GM03348 (cell line): ENCODE measurements around the gene SHROOM3.

ENCODE experiments used
- DNase-seq: peaks from one replicate; pipeline ENCODE4 v3.0.0; 2012; ENCODE audit warnings: low spot score

Gene SHROOM3

DNA sequence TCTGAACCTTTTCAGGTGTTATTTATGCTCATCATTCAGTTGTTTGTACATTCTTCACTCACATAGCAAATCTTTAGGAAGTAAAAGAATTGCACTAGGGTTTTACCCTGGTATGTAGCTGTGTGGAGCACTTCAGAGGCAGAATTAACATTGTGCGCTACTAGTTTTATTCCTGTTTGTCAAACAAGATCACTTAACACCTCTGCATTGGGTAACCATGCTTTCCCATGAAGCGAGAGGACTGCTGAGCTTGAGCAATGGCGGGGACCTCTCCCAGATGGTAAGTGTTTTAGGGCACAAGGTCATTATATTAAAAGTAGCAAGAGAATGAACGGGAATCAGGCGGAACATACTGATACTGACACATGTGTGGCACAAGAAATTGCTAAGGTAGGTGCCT lies 59.2 kb downstream of the SHROOM3 start:
- DNase-seq = no peak

GRCh38 chr4:76494871-76495590 lies 60.0 kb downstream of the SHROOM3 start:
- DNase-seq = peak; percentile 25

- DNase-seq = no peak
Observed at GRCh38 chr4:76498550-76498949, 63.5 kb downstream of the SHROOM3 start.

DNA sequence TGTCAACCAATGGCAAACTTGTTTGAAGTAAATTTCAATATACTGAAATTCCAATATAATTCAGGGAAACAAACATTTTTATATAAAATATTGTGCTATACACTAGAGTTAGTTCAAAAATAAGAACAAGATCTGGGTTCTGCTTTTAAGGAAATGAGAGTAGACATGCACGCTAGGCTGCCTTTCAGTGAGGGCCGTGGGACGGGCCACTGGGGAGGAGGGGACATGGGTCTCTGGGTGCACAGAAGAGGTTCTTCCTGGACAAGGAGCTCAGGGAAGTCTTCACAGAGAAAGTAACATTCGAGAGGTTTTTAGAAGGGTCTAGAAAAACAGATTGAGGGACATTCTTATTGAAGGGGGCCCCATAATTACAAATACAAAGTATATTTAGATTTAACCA lies 64.4 kb downstream of the SHROOM3 start:
- no peak for DNase-seq

DNA sequence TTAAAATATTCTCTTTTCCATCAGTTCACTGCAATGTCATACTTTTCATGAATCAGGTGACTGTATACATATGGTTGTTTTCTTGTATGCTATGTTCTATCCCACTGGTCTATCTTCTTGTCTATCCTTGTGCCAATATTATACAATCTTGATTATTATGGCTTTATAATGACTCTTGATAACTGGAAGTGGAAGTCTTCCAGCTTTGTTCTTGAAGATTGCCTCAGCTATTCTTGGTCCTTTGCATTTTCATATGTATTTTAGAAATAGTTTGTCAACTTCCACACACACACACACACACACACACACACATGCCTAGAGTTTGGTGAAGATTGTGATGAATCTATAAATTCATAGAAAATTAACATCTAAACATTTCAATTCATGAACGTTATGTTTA lies 67.9 kb downstream of the SHROOM3 start:
- DNase-seq = no peak

GRCh38 chr4:76504613-76505465 lies 69.8 kb downstream of the SHROOM3 start:
- DNase-seq = peak; percentile 74

- no peak for DNase-seq
Observed at GRCh38 chr4:76511947-76512346, 76.9 kb downstream of the SHROOM3 start.

DNA sequence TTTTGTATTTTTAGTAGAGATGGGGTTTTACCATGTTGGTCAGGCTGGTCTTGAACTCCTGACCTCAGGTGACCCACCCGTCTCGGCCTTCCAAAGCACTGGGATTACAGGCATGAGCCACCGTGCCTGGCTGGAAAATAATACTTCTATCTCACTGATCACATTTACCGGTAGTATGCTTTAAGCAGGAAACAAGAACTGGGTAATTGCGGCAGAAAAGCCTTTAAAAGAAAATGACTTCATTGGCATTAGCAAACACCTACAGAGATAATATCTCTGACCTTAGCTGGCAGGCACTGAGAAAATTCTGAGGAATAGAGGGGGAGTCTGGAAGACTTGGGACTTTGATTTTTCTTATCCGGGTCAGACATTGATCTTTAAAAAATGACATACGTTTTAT lies 78.5 kb downstream of the SHROOM3 start:
- no peak for DNase-seq

- no peak for DNase-seq
Observed at GRCh38 chr4:76514087-76514486, 79.1 kb downstream of the SHROOM3 start.

DNA sequence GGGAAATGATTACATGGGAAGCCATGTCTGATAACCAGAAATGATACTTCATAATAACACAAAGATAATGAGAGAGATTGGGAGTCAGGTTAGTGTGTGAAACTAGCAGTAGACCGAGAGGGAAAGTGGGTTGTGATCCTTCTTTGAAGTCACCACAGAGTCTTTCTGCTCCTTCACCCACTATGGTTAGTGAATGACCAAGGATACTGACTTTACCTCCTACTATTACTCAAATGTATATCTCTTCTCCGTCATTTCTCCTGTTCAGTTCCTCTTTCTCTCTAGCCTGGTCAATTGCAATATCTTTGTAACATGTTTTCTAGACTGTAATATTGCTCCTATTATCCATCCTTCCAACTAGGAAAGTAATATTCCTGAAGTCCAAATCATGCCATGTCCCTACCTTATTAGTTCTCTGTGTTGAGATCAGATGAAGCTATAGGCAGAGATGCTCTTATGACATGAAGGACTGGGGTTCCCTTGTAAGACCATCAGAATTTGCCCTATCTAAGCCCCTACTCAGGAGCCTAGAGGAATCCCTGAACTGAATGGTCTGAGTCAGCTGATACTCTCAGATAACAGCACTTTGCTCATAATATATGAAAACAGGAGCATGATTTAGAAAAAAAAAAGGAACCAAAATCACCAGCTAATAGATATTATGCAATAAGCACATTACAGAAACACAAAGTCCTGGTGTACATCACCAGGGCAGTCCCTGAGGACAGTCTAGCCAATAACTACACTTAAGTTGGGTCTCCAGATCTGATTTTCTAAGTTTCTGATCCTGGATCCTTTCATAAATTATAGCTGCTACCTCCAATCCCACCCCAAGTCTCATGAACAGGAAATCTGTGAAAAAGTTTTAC lies 81.2 kb downstream of the SHROOM3 start:
- no peak for DNase-seq

GRCh38 chr4:76518241-76518640 lies 83.2 kb downstream of the SHROOM3 start:
- DNase-seq = no peak

- DNase-seq = no peak
Observed at GRCh38 chr4:76523593-76523992, 88.6 kb downstream of the SHROOM3 start.

- no peak for DNase-seq
Observed at GRCh38 chr4:76525751-76526150, 90.7 kb downstream of the SHROOM3 start.

DNA sequence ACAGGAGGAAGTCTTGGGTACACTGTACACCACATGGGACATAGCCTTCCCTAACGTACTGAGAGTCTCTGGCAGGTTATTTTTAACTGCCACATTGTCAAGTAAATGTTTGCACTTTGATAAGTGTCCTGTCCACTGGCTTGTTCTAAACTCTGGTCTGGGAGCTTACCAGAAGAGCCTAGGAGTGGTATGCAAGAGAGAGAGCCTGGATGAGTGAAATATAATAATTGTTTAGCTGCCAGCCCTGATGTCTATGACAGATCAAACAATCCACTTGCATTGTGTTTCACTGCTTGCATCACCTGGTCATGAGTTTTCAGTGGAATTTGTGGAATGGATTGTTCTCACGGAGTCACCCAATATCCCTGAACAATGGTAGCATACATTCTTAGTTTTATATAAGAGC lies 91.6 kb downstream of the SHROOM3 start:
- peak; percentile 45 for DNase-seq

GRCh38 chr4:76527666-76528065 lies 92.6 kb downstream of the SHROOM3 start:
- no peak for DNase-seq

DNA sequence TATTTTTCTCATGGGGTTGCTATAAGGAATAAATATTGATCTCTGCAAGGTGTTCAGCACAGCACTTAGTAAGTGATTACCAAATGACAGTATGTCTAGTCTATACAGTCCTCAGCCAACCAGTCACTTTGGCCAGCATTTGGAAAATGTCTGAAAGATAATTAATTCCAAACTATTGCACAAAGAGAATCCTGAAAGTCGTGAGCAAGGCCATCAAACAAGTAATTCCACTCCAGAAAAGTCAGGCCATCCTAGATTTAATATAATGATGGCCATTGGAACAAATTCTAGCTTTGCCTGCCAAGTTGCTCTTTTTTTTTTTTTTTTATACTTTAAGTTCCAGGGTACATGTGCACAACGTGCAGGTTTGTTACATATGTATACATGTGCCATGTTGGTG lies 96.6 kb downstream of the SHROOM3 start:
- no peak for DNase-seq

- no peak for DNase-seq
Observed at GRCh38 chr4:76532805-76533204, 97.8 kb downstream of the SHROOM3 start.

DNA sequence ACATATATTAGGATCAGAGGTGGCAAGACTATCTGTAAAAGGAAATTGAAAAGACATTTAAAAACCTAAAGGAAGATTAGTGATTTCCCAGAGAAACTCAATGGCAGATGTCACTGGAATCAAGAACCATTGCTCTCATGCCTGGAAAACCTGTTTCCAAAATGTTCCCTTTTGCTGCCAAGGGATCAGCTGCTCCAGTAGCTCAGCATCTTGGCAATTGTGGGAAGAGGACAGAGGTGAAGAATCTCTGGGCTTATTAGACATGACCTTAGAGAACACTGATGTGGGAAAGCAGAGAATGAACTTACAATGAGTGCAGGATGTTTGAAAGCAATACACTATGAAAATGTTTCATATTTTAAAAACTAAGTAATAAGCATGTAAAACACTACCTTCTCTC lies 98.3 kb downstream of the SHROOM3 start:
- no peak for DNase-seq

DNA sequence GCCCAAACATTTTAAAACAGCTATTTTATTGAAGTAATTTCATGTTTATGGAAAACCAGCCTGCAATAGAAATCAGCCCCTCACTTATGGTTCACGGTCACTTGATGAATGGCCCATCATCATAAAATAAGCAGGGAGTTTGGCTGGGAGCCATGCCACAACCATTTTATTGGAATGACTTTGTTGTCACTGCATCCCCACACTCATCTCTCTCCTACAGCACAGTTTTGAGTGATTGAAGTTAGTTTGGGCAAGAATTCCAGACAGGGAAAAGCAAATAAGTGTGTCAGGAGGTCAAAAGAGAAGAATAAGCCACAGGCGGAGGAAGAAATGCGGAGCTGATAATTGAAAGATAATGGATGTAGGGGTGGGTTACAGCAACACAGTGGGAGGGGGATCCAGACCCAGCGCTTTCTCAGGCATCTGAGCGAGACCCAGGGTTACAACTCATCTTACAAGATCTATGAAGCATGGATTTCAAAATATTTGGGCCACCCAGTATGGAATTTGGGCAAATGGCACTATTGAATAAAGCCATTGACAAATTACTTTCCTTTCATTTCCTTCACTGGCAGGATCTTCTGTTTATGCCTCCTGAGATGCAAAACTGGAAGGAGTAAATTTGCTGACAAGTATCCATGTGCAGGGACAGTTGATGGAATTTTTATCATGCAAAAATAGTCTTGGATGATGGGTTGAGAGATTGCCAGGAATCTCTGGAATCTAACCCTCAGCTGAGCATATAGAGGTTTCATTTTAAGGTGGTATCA lies 100.8 kb downstream of the SHROOM3 start:
- peak; percentile 21 for DNase-seq

DNA sequence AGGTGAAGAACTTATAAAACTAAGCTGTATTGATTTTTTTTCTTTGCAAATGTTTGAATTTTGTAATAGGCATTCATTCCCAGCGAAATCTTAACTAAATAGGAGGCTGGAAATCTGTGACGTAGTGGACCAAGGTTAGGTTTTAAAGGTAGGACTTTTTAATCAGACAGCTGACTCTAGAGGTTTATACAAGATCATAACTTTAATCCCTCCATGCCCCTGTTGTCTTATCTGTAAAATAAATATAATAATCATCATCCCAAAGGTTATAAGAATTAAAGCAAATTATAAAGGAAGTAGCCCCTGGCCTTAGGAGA lies 101.3 kb downstream of the SHROOM3 start:
- no peak for DNase-seq

DNA sequence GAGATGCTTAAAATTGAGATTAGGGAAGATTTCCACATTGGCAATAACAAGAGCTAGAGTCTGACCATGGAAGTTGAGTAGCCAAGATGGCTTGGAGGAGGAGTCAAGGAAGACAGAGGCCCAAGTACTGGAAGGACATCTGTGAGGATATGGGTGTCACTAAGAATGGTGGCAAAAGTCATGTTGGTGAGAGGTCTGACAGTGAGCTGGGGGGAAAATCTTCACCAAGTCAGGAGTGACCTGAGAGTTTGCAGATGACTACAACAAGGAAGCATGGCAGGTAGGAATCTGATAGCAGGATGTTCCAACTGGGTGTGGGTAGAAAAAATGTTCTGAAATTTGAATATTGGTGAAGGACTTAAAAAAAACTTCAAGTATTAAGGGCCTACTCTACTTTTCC lies 103.3 kb downstream of the SHROOM3 start:
- DNase-seq = no peak

DNA sequence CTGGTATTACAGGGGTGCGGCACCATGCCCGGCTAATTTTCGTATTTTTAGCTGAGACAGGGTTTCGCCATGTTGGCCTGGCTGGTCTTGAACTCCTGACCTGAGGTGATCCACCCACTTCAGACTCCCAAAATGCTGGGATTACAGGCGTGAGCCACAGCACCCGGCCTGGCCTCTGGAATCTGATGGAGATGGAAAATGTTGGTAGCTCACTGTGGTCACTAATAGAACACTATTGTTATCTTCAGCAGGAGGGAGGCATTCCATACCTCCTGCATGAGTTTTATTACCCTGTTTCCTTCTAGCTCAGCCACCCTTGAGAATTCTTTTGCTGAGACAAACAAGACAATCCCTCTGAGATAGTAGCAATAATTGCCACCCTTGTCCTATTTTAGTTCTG lies 105.0 kb downstream of the SHROOM3 start:
- peak; percentile 46 for DNase-seq
